ENCODE measurements around the gene PKM. TPM values are rescaled to one million over a fixed set of nuclear protein-coding genes. Genes with fewer than 3 reads are reported as not detected.

PKM gene
- total and polyA plus RNA-seq, 2 experiments from 2014 or later = 1,894 to 2,578 TPM

DNA sequence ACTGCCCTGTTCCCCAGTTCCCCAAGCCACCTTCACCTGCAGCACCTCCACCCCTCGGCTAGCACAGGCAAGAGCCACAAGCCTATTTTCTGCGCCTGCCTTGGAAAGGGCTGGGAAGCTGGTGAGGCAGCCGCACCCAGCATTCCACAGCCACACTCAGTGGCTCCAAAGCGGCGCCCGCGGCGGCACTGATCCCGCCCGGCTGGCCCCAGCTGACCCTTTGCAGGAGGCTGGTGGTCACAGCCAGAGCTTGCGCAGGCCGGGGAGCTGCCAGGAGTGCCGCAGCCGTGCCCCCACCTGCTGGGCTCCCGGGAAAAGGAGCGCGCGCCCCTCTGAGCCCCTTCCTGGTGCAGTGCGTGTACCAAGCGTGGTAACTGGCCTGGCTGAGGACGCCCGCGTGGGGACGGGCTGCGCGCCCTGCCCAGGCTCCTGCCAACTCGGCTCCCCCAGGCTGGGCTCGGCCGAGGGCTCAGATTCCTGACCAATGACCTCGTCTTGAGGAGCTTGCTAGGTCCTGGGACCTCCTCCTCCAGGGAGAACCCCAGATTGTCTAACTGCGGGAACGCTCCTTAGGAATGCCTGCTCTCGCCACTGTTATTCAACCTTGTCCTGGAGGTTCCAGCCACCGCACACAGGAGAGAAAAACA, 46.7 kb downstream of the PKM start:
- H3K4me3 ChIP-seq = no peak overlapping the region

DNA sequence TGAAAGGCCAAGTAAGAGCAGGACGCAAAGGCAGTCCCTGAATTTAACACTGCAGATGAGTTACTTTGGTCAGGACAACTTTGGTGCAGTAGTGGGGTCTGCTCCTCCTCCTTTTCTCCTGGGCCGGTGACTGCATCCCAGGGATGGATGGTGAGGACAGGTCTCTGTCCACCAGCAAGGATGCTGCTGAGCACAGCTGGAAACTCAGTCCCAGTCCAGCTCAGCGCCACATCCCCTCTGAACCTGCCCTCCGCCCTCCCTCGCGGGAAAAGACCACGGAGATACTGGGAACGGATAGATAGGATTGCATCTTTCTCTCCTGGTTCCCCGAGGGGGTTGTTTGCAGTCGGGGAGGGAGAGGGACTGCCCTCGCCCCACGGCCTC, 47.2 kb downstream of the PKM start:
- Histone ChIP-seq H3K27ac (no peak overlapping the region), H3K27me3 (peaks cover 26% of the 10 kb centered on the region), H3K4me3 (no peak overlapping the region), H3K9me3 (ENCODE audit: low read depth) (no peaks in the 10 kb centered on the region), H3K4me1 (ENCODE audit: low read depth) (no peaks in the 10 kb centered on the region), H3K36me3 (no peaks in the 10 kb centered on the region)
- DNase-seq (ENCODE audit: low read depth in 1 of 2, low spot score in 1 of 2) = no peak
- TF ChIP-seq, protein P1, sequence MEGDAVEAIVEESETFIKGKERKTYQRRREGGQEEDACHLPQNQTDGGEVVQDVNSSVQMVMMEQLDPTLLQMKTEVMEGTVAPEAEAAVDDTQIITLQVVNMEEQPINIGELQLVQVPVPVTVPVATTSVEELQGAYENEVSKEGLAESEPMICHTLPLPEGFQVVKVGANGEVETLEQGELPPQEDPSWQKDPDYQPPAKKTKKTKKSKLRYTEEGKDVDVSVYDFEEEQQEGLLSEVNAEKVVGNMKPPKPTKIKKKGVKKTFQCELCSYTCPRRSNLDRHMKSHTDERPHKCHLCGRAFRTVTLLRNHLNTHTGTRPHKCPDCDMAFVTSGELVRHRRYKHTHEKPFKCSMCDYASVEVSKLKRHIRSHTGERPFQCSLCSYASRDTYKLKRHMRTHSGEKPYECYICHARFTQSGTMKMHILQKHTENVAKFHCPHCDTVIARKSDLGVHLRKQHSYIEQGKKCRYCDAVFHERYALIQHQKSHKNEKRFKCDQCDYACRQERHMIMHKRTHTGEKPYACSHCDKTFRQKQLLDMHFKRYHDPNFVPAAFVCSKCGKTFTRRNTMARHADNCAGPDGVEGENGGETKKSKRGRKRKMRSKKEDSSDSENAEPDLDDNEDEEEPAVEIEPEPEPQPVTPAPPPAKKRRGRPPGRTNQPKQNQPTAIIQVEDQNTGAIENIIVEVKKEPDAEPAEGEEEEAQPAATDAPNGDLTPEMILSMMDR (IDR thresholded peaks at IDR 0.05; ENCODE audit: low read depth, low read length) = no peak

More for the DNA sequence above, 46.7 kb downstream of the PKM start:
- no peaks in the 10 kb centered on the region for H3K36me3 ChIP-seq
- peaks cover 27% of the 10 kb centered on the region for H3K27me3 ChIP-seq
- no peak overlapping the region for H3K27ac ChIP-seq
- TF ChIP-seq, protein P1 (IDR thresholded peaks at IDR 0.05; ENCODE audit: low read depth, low read length) = no peak
- H3K4me1 ChIP-seq (ENCODE audit: low read depth) = no peaks in the 10 kb centered on the region
- H3K9me3 ChIP-seq (ENCODE audit: low read depth) = no peaks in the 10 kb centered on the region
- peak; percentile 39 to 76 for DNase-seq (ENCODE audit: low read depth in 1 of 2, low spot score in 1 of 2)

GRCh38 chr15:72182673-72183072, 48.3 kb downstream of the PKM start:
- TF ChIP-seq, protein P1 (IDR thresholded peaks at IDR 0.05; ENCODE audit: low read depth, low read length) = no peak
- no peaks in the 10 kb centered on the region for H3K9me3 ChIP-seq (ENCODE audit: low read depth)
- H3K27ac ChIP-seq = no peak overlapping the region
- H3K27me3 ChIP-seq = peaks cover 22% of the 10 kb centered on the region
- DNase-seq (ENCODE audit: low read depth in 1 of 2, low spot score in 1 of 2) = peak in 1 of 2 donors; percentile 18
- no peak overlapping the region for H3K4me3 ChIP-seq
- H3K4me1 ChIP-seq (ENCODE audit: low read depth) = no peaks in the 10 kb centered on the region
- H3K36me3 ChIP-seq = no peaks in the 10 kb centered on the region

DNA sequence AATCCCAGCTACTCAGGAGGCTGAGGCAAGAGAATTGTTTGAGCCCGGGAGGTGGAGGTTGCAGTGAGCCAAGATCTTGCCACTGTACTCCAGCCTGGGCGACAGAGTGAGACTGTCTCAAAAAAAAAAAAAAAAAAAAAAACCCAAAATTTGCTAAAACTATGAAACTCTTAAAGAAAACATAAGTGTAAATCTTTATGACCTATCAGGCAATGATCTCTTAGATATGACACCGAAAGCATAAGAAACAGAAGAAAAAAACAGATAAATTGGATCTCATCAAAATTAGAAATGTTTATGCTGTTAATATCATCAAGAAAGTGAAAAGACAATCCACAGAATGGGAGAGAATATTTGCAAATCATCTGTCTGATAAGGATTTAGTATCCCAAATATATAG, 48.7 kb downstream of the PKM start:
- TF ChIP-seq, protein P1 (IDR thresholded peaks at IDR 0.05; ENCODE audit: low read depth, low read length) = no peak
- Histone ChIP-seq H3K4me3 (no peak overlapping the region), H3K27ac (no peak overlapping the region), H3K9me3 (ENCODE audit: low read depth) (no peaks in the 10 kb centered on the region), H3K36me3 (no peaks in the 10 kb centered on the region), H3K27me3 (peaks cover 19% of the 10 kb centered on the region), H3K4me1 (ENCODE audit: low read depth) (no peaks in the 10 kb centered on the region)
- no peak for DNase-seq (ENCODE audit: low read depth in 1 of 2, low spot score in 1 of 2)

- Histone ChIP-seq H3K4me1 (ENCODE audit: low read depth) (no peaks in the 10 kb centered on the region), H3K4me3 (no peak overlapping the region), H3K27me3 (peaks cover 19% of the 10 kb centered on the region), H3K27ac (no peak overlapping the region), H3K9me3 (ENCODE audit: low read depth) (no peaks in the 10 kb centered on the region), H3K36me3 (no peaks in the 10 kb centered on the region)
- TF ChIP-seq, protein P1 (IDR thresholded peaks at IDR 0.05; ENCODE audit: low read depth, low read length) = no peak
- no peak for DNase-seq (ENCODE audit: low read depth in 1 of 2, low spot score in 1 of 2)
Observed at GRCh38 chr15:72180761-72181324, 50.1 kb downstream of the PKM start.
